ENCODE results near the gene C3orf49.

The C3orf49 gene

DNA sequence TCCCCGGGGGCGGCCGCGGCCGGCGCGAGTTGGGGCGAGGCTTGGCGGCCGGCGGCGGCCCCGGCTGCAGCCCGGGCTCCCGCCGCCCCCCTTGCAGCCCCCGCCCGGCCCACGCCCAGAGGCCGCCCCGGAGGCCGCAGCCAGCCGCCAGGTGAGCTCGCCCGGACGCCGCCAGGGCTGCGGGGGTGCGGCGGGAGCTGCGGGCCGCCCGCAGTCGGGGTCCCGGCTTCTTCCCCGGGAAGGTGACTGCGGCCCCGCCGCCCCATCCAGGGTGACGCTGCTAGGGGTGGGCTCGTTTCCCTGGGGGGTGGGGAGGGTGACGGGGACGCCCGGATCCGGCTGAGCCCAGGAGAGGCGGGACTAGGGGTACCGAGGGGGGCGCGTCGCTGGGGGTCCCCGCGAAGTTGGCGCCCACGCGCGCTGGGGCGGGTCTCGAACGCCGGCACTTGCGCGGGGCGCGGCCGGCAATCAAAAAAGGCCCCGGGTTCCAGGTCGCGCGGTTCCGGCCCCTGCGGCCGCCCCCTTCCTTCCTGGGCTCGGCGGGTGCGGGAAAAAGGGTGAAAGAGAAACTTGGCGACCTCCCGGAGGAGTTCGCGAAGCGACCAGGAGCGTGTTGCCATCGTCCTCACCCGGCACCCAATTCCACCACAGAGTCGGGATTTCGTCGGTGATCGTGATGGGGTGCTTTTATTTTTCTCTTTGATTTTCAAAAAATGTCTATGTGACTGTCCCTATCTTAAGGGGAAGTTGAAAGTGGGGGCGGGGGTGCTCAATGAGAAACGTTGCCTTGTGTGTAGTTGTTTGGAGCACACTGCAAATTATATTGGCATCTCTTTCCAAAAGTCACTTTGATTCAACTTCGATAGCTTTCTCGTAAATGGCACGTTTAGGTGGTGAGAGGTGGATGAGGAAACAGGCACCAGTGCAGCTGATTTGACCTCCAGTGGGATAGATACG, 45.2 kb downstream of the C3orf49 start:
- peaks cover 11% of the 10 kb centered on the region for H3K4me1 ChIP-seq (ENCODE audit: control insufficient read depth, insufficient read depth, low read length, unreplicated experiment)

GRCh38 chr3:63864965-63865327, 45.8 kb downstream of the C3orf49 start:
- H3K36me3 ChIP-seq (ENCODE audit: insufficient read depth, low read length), result no peaks in the 10 kb centered on the region
- H3K79me2 ChIP-seq (ENCODE audit: control insufficient read depth, insufficient read depth, low read length, unreplicated experiment), result peaks cover 89% of the 10 kb centered on the region
- H3K27ac ChIP-seq (ENCODE audit: low read depth, low read length), result peak overlapping the region; percentile 52
- no peaks in the 10 kb centered on the region for H3K27me3 ChIP-seq (ENCODE audit: insufficient read depth, low read length)
- peak overlapping the region; percentile 85 for H2AFZ ChIP-seq (ENCODE audit: low read length, unreplicated experiment)
- H3K4me3 ChIP-seq (ENCODE audit: low read depth, low read length), result peak overlapping the region; percentile 99
- peaks cover 15% of the 10 kb centered on the region for H3K4me1 ChIP-seq (ENCODE audit: control insufficient read depth, insufficient read depth, low read length, unreplicated experiment)

More for the DNA sequence above, 45.2 kb downstream of the C3orf49 start:
- peaks cover 89% of the 10 kb centered on the region for H3K79me2 ChIP-seq (ENCODE audit: control insufficient read depth, insufficient read depth, low read length, unreplicated experiment)
- no peaks in the 10 kb centered on the region for H3K36me3 ChIP-seq (ENCODE audit: insufficient read depth, low read length)
- H3K4me3 ChIP-seq (ENCODE audit: low read depth, low read length), result peak overlapping the region; percentile 99
- peak overlapping the region; percentile 85 for H2AFZ ChIP-seq (ENCODE audit: low read length, unreplicated experiment)
- peak overlapping the region; percentile 52 for H3K27ac ChIP-seq (ENCODE audit: low read depth, low read length)
- no peaks in the 10 kb centered on the region for H3K27me3 ChIP-seq (ENCODE audit: insufficient read depth, low read length)

DNA sequence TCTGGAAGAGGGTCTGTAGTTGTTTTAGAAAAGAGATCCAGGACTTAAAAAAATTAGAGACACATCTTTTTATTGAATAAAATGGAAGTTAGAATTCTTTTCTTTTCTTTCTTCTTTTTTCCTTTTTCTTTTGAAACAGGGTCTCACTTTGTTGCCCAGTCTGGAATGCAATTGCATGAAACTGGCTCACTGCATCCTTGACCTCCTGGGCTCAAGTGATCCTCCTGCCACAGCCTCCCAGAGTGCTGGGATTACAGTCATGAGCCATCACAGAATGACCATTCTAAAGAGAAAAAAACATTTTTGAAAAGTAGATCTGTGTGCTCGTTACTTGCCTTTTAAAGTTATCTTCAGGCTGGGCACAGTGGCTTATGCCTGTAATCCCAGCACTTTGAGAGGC, 48.1 kb downstream of the C3orf49 start:
- H3K36me3 ChIP-seq (ENCODE audit: insufficient read depth, low read length), result no peaks in the 10 kb centered on the region
- H3K79me2 ChIP-seq (ENCODE audit: control insufficient read depth, insufficient read depth, low read length, unreplicated experiment), result peaks cover 82% of the 10 kb centered on the region
- no peak overlapping the region for H3K4me3 ChIP-seq (ENCODE audit: low read depth, low read length)
- H3K27ac ChIP-seq (ENCODE audit: low read depth, low read length), result no peak overlapping the region
- H3K4me1 ChIP-seq (ENCODE audit: control insufficient read depth, insufficient read depth, low read length, unreplicated experiment), result peaks cover 34% of the 10 kb centered on the region
- H2AFZ ChIP-seq (ENCODE audit: low read length, unreplicated experiment), result no peak overlapping the region
- H3K27me3 ChIP-seq (ENCODE audit: insufficient read depth, low read length), result no peaks in the 10 kb centered on the region

DNA sequence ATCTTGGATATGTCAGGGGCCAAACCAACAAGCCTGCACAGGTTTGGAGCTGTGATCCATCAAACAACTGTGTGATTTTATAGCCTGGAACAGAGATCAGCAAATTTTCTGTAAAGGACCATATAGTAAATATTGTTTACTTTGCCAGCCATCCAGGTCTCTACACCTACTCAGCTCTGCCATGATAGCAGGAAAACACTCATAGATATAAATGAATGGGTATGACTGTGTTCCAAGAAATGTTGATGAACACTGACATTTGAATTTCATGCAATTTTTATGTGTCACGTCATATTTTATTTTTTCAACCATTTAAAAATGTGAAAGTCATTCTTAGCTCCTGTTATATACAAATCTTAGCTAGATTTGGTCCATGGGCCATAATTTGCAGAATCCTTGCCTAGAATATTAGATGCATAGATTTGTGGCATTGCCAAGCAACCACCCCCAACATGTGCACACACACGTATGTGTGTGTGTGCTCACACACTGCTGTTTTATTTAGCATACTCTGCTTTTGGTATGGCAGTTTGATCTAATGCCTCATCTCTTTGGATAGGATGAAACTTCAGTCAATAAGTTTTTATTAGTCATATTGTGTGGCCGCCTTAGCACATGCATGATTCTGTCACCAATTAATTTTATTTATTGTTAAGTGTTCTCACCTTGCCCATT, 51.0 kb downstream of the C3orf49 start:
- H3K79me2 ChIP-seq (ENCODE audit: control insufficient read depth, insufficient read depth, low read length, unreplicated experiment), result peaks cover 85% of the 10 kb centered on the region
- H3K36me3 ChIP-seq (ENCODE audit: insufficient read depth, low read length), result no peaks in the 10 kb centered on the region
- no peak overlapping the region for H3K4me3 ChIP-seq (ENCODE audit: low read depth, low read length)
- H2AFZ ChIP-seq (ENCODE audit: low read length, unreplicated experiment), result no peak overlapping the region
- no peak overlapping the region; the same call in 1 of the 2 replicates for H3K27ac ChIP-seq (ENCODE audit: low read depth, low read length)
- peaks cover 39% of the 10 kb centered on the region for H3K4me1 ChIP-seq (ENCODE audit: control insufficient read depth, insufficient read depth, low read length, unreplicated experiment)
- no peaks in the 10 kb centered on the region for H3K27me3 ChIP-seq (ENCODE audit: insufficient read depth, low read length)

GRCh38 chr3:63870615-63871005, 51.5 kb downstream of the C3orf49 start:
- no peaks in the 10 kb centered on the region for H3K27me3 ChIP-seq (ENCODE audit: insufficient read depth, low read length)
- H3K36me3 ChIP-seq (ENCODE audit: insufficient read depth, low read length), result no peaks in the 10 kb centered on the region
- peaks cover 35% of the 10 kb centered on the region for H3K4me1 ChIP-seq (ENCODE audit: control insufficient read depth, insufficient read depth, low read length, unreplicated experiment)
- H3K27ac ChIP-seq (ENCODE audit: low read depth, low read length), result no peak overlapping the region; the same call in 1 of the 2 replicates
- peaks cover 85% of the 10 kb centered on the region for H3K79me2 ChIP-seq (ENCODE audit: control insufficient read depth, insufficient read depth, low read length, unreplicated experiment)
- no peak overlapping the region for H2AFZ ChIP-seq (ENCODE audit: low read length, unreplicated experiment)
- H3K4me3 ChIP-seq (ENCODE audit: low read depth, low read length), result no peak overlapping the region

GRCh38 chr3:63872135-63872924, 53.2 kb downstream of the C3orf49 start:
- Histone ChIP-seq H3K4me1 (ENCODE audit: control insufficient read depth, insufficient read depth, low read length, unreplicated experiment) (peaks cover 42% of the 10 kb centered on the region), H3K27me3 (ENCODE audit: insufficient read depth, low read length) (no peaks in the 10 kb centered on the region), H3K79me2 (ENCODE audit: control insufficient read depth, insufficient read depth, low read length, unreplicated experiment) (peaks cover 86% of the 10 kb centered on the region), H3K27ac (ENCODE audit: low read depth, low read length) (peak overlapping the region; percentile 45), H3K36me3 (ENCODE audit: insufficient read depth, low read length) (no peaks in the 10 kb centered on the region), H2AFZ (ENCODE audit: low read length, unreplicated experiment) (no peak overlapping the region), H3K4me3 (ENCODE audit: low read depth, low read length) (no peak overlapping the region)

- Histone ChIP-seq H3K27me3 (ENCODE audit: insufficient read depth, low read length) (no peaks in the 10 kb centered on the region), H3K27ac (ENCODE audit: low read depth, low read length) (no peak overlapping the region), H3K79me2 (ENCODE audit: control insufficient read depth, insufficient read depth, low read length, unreplicated experiment) (peaks cover 86% of the 10 kb centered on the region)
Observed at GRCh38 chr3:63874769-63875168, 55.7 kb downstream of the C3orf49 start.

GRCh38 chr3:63875510-63875909, 56.4 kb downstream of the C3orf49 start:
- Histone ChIP-seq H3K4me3 (ENCODE audit: low read depth, low read length) (no peak overlapping the region), H3K36me3 (ENCODE audit: insufficient read depth, low read length) (no peaks in the 10 kb centered on the region), H3K27ac (ENCODE audit: low read depth, low read length) (no peak overlapping the region), H2AFZ (ENCODE audit: low read length, unreplicated experiment) (no peak overlapping the region), H3K27me3 (ENCODE audit: insufficient read depth, low read length) (no peaks in the 10 kb centered on the region), H3K4me1 (ENCODE audit: control insufficient read depth, insufficient read depth, low read length, unreplicated experiment) (peaks cover 41% of the 10 kb centered on the region), H3K79me2 (ENCODE audit: control insufficient read depth, insufficient read depth, low read length, unreplicated experiment) (peaks cover 86% of the 10 kb centered on the region)

More at GRCh38 chr3:63874769-63875168, 55.7 kb downstream of the C3orf49 start:
- Histone ChIP-seq H3K36me3 (ENCODE audit: insufficient read depth, low read length) (no peaks in the 10 kb centered on the region), H2AFZ (ENCODE audit: low read length, unreplicated experiment) (no peak overlapping the region), H3K4me1 (ENCODE audit: control insufficient read depth, insufficient read depth, low read length, unreplicated experiment) (peaks cover 48% of the 10 kb centered on the region), H3K4me3 (ENCODE audit: low read depth, low read length) (no peak overlapping the region)

- H2AFZ ChIP-seq (ENCODE audit: low read length, unreplicated experiment), result no peak overlapping the region
- peaks cover 34% of the 10 kb centered on the region for H3K4me1 ChIP-seq (ENCODE audit: control insufficient read depth, insufficient read depth, low read length, unreplicated experiment)
- H3K27me3 ChIP-seq (ENCODE audit: insufficient read depth, low read length), result no peaks in the 10 kb centered on the region
- peaks cover 86% of the 10 kb centered on the region for H3K79me2 ChIP-seq (ENCODE audit: control insufficient read depth, insufficient read depth, low read length, unreplicated experiment)
- H3K36me3 ChIP-seq (ENCODE audit: insufficient read depth, low read length), result no peaks in the 10 kb centered on the region
- H3K4me3 ChIP-seq (ENCODE audit: low read depth, low read length), result no peak overlapping the region
- H3K27ac ChIP-seq (ENCODE audit: low read depth, low read length), result no peak overlapping the region
Observed at GRCh38 chr3:63876260-63876659, 57.2 kb downstream of the C3orf49 start.

GRCh38 chr3:63877737-63878393, 58.8 kb downstream of the C3orf49 start:
- no peak overlapping the region for H3K4me3 ChIP-seq (ENCODE audit: low read depth, low read length)
- no peaks in the 10 kb centered on the region for H3K36me3 ChIP-seq (ENCODE audit: insufficient read depth, low read length)
- no peak overlapping the region for H2AFZ ChIP-seq (ENCODE audit: low read length, unreplicated experiment)
- H3K79me2 ChIP-seq (ENCODE audit: control insufficient read depth, insufficient read depth, low read length, unreplicated experiment), result peaks cover 90% of the 10 kb centered on the region
- H3K4me1 ChIP-seq (ENCODE audit: control insufficient read depth, insufficient read depth, low read length, unreplicated experiment), result peaks cover 20% of the 10 kb centered on the region
- no peak overlapping the region for H3K27ac ChIP-seq (ENCODE audit: low read depth, low read length)
- H3K27me3 ChIP-seq (ENCODE audit: insufficient read depth, low read length), result no peaks in the 10 kb centered on the region
